Activated T-helper 17 cell treated with anti-CD3 and anti-CD28 coated beads, Interleukin-2, amount 50 U/mL, for 72 hours (primary cell): ENCODE results near the gene CLCN6. TPM values are rescaled to one million over a fixed set of nuclear protein-coding genes. Genes with fewer than 3 reads are reported as not detected.
A peak's percentile ranks its signal among the peaks of the same experiment; 100 is the strongest.
"Not testable (repeated sequence)": the region's sequence is repeated elsewhere in the genome, so short reads cannot be mapped to it uniquely, and the experiment has no call there.

ENCODE experiments used
- ATAC-seq: fragments of 150-1000 bp; cut with Tn5 transposase; replicated peaks from 2 replicates; pipeline ENCODE4 v1.10.0; 2021; ENCODE audit warnings: mild to moderate bottlenecking, moderate library complexity
- H3K27ac Mint-ChIP-seq: one replicate; pipeline ENCODE4 v1.8.0; 2022; ENCODE audit warnings: mixed read lengths
- H3K27me3 Mint-ChIP-seq: one replicate; pipeline ENCODE4 v1.8.0; 2022; ENCODE audit warnings: mixed read lengths
- H3K36me3 Mint-ChIP-seq: one replicate; pipeline ENCODE4 v1.8.0; 2022; ENCODE audit warnings: low read depth, mild to moderate bottlenecking, mixed read lengths
- H3K4me1 Mint-ChIP-seq: one replicate; pipeline ENCODE4 v1.8.0; 2022; ENCODE audit warnings: mixed read lengths
- H3K4me3 Mint-ChIP-seq: one replicate; pipeline ENCODE4 v1.8.0; 2022; ENCODE audit warnings: mild to moderate bottlenecking, mixed read lengths
- H3K9me3 Mint-ChIP-seq: one replicate; pipeline ENCODE4 v1.8.0; 2022; ENCODE audit warnings: mixed read lengths
- total RNA-seq, 2 donors: library from RNA; stranded (reverse); gene quantifications; one replicate each; pipeline ENCODE4 v1.2.3, GENCODE V29; 2022

CLCN6 gene
- total RNA-seq, 2 donors from 2014 or later: 11.3 to 18.2 TPM

- H3K4me3 Mint-ChIP-seq: no peak overlapping the region
- no peak for ATAC-seq
Observed at GRCh38 chr1:11797525-11798216, 8.3 kb upstream of the CLCN6 start.

GRCh38 chr1:11799099-11799498, 6.9 kb upstream of the CLCN6 start:
- no peak for ATAC-seq
- Mint-ChIP-seq H3K36me3 (peaks cover 72% of the 10 kb centered on the region), H3K27me3 (no peaks in the 10 kb centered on the region), H3K4me1 (peaks cover 8% of the 10 kb centered on the region), H3K27ac (no peak overlapping the region), H3K9me3 (no peaks in the 10 kb centered on the region), H3K4me3 (no peak overlapping the region)

More at GRCh38 chr1:11797525-11798216, 8.3 kb upstream of the CLCN6 start:
- H3K27me3 Mint-ChIP-seq: no peaks in the 10 kb centered on the region
- H3K9me3 Mint-ChIP-seq: no peaks in the 10 kb centered on the region
- H3K36me3 Mint-ChIP-seq: peaks cover 65% of the 10 kb centered on the region
- no peaks in the 10 kb centered on the region for H3K4me1 Mint-ChIP-seq
- no peak overlapping the region for H3K27ac Mint-ChIP-seq

- Mint-ChIP-seq H3K36me3 (peaks cover 65% of the 10 kb centered on the region), H3K4me3 (no peak overlapping the region), H3K4me1 (peaks cover 12% of the 10 kb centered on the region), H3K27ac (no peak overlapping the region), H3K9me3 (no peaks in the 10 kb centered on the region), H3K27me3 (no peaks in the 10 kb centered on the region)
- no peak for ATAC-seq
Observed at GRCh38 chr1:11799896-11800295, 6.1 kb upstream of the CLCN6 start.

DNA sequence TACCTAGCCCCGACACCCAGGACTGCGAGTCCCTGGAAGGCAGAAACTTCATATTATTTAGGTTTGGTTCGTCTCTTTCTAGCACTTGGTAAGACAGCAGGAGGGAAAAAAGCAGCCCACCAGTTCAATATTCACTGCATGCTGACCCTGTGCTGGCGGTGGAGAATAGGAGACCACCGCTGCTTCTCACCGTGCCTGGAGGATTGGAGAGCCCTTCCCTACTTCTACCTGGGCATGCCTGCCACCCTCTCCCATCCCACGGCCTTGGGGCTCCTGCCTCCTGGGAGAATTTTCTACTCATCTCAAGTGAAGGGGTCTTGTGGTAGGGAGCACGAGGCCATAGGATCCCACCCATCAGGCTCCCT, 5.6 kb upstream of the CLCN6 start:
- ATAC-seq: no peak
- Mint-ChIP-seq H3K27me3 (no peaks in the 10 kb centered on the region), H3K27ac (peak overlapping the region; percentile 12), H3K4me1 (peaks cover 12% of the 10 kb centered on the region), H3K36me3 (peaks cover 62% of the 10 kb centered on the region), H3K4me3 (no peak overlapping the region), H3K9me3 (no peaks in the 10 kb centered on the region)

- Mint-ChIP-seq H3K4me1 (peaks cover 12% of the 10 kb centered on the region), H3K27me3 (no peaks in the 10 kb centered on the region), H3K36me3 (peaks cover 59% of the 10 kb centered on the region), H3K27ac (peak overlapping the region; percentile 12), H3K9me3 (no peaks in the 10 kb centered on the region), H3K4me3 (no peak overlapping the region)
- ATAC-seq: no peak
Observed at GRCh38 chr1:11800756-11801433, 5.1 kb upstream of the CLCN6 start.

- peaks cover 12% of the 10 kb centered on the region for H3K4me1 Mint-ChIP-seq
- peak overlapping the region; percentile 72 for H3K27ac Mint-ChIP-seq
- H3K9me3 Mint-ChIP-seq: no peaks in the 10 kb centered on the region
- peaks cover 53% of the 10 kb centered on the region for H3K36me3 Mint-ChIP-seq
- H3K4me3 Mint-ChIP-seq: peak overlapping the region; percentile 90
- no peaks in the 10 kb centered on the region for H3K27me3 Mint-ChIP-seq
- ATAC-seq: no peak
Observed at GRCh38 chr1:11802616-11802972, 3.4 kb upstream of the CLCN6 start.

DNA sequence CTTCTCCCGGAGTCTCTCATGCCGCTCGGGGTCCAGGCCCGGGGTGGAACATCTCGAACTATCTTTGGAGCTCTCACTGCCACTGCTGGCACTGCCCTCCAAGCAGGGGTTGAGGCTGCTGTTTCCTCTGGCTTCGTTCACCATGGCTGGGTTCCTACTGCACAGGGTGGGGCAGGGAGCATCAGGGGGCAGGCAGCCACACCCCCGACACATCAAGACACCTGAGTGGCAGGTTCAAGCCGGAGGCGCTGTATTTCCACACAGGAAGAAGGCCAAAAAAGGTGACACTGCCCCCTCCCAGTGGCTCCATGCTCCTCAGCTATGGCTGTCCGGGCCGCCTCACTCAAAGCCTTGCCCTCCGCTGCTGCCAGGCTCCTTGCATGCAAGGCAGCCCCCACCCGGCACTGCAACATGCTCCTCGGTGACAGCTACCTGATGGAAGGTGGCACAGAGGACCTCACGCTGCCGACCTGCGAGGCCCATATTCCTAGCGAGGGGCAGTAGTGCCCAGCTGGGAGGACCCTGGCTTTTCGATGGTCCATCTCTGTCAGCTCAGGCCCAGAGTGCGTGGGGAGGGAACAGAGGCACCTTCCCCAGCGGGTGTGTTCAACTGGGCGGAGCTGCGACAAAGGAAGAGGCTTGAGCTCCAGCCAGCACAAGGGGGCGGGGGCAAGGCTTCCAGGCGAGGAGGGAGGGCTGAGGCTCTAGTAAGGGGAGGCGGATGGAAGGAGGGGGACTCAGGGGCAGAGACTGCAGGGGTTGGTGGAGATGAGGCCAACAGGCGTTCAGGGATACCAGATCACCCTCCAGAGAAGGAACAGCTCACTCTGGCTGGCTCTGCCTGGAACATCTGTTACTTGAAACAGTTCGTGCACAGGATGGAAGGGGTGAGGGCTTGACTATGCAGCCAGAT, 2.8 kb upstream of the CLCN6 start:
- H3K4me3 Mint-ChIP-seq: peak overlapping the region; percentile 90
- H3K9me3 Mint-ChIP-seq: no peaks in the 10 kb centered on the region
- peak; percentile 18 for ATAC-seq
- peak overlapping the region; percentile 72 for H3K27ac Mint-ChIP-seq
- no peaks in the 10 kb centered on the region for H3K27me3 Mint-ChIP-seq
- peaks cover 19% of the 10 kb centered on the region for H3K4me1 Mint-ChIP-seq
- peaks cover 59% of the 10 kb centered on the region for H3K36me3 Mint-ChIP-seq

DNA sequence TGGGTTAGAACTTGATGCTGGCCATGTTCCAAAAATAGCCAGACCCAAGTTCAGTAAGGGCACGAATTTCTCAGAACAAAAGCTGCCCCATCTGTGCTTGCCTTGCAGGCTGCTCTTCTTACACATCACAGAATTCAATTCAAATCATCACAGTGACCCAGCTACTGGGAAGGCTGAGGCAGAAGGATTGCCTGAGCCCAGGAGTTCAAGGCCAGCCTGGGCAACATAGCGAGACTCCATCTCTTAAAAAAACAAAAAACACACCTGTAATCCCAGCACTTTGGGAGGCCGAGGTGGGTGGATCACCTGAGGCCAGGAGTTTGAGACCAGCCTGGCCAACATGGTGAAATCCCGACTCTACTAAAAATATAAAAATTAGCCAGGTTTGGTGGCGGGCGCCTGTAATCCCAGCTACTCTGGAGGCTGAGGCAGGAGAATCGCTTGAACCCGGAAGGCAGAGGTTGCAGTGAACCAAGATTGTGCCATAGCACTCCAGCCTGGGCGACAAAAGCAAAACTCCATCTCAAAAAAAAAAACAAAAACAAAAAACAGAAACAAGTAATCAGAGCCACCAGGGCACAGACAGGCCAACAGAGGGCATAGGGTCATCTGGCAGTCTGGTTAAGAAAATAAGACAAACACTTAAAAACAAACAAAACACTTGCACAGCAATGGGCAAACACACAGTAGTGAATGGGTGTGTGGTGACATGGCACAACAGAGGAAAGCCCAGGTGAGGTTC, 1.9 kb upstream of the CLCN6 start:
- not testable (repeated sequence) for H3K27me3 Mint-ChIP-seq, ATAC-seq, H3K27ac Mint-ChIP-seq, H3K9me3 Mint-ChIP-seq
- H3K4me3 Mint-ChIP-seq: peak overlapping the region; percentile 90
- H3K36me3 Mint-ChIP-seq: peaks cover 66% of the 10 kb centered on the region
- peaks cover 21% of the 10 kb centered on the region for H3K4me1 Mint-ChIP-seq

DNA sequence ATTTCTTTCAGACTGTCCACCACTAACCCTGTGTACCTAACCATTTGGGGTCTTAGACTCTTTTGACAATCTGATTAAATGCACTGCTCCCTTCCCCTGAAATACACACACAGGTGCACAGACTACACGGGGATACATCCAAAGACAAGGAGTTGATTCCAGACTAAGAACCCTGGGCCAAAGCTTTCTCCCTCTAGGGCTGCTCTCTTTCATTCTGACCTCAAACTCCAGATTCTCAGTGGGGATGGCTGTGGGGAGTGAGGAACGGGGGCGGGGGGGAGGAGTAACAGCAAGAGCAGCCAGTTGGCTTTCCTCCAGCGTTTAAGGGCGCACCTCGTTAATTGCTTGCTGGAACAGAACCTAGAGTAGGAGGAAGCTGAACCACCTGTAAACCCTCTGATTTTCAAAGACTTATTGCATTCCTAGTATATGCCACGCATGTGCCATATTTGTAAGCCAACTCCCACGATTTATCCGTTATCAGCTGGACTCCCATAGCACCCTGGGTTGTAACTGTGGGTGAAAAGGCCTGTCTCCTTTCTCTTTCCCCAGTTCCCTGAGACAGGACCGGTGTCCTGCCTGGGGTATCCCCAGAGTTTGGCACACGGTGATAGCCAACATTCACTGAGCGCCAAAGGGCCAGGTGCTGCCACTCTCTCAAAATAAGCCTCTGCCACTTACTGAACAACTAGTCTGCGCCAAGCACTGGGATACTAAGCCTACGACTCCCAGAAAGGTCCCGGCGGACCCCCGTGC, 1.1 kb upstream of the CLCN6 start:
- H3K9me3 Mint-ChIP-seq: no peaks in the 10 kb centered on the region
- no peaks in the 10 kb centered on the region for H3K27me3 Mint-ChIP-seq
- peaks cover 66% of the 10 kb centered on the region for H3K36me3 Mint-ChIP-seq
- no peak overlapping the region for H3K27ac Mint-ChIP-seq
- H3K4me3 Mint-ChIP-seq: peak overlapping the region; percentile 90
- peaks cover 21% of the 10 kb centered on the region for H3K4me1 Mint-ChIP-seq
- no peak for ATAC-seq

- H3K27me3 Mint-ChIP-seq: no peaks in the 10 kb centered on the region
- H3K4me3 Mint-ChIP-seq: peak overlapping the region; percentile 90
- H3K4me1 Mint-ChIP-seq: peaks cover 21% of the 10 kb centered on the region
- no peaks in the 10 kb centered on the region for H3K9me3 Mint-ChIP-seq
- peak; percentile 68 for ATAC-seq
- H3K27ac Mint-ChIP-seq: peak overlapping the region; percentile 92
- H3K36me3 Mint-ChIP-seq: peaks cover 64% of the 10 kb centered on the region
Observed at GRCh38 chr1:11806307-11806936, 431 bp downstream of the CLCN6 start.

GRCh38 chr1:11807133-11807532, 1.1 kb downstream of the CLCN6 start:
- ATAC-seq: no peak

DNA sequence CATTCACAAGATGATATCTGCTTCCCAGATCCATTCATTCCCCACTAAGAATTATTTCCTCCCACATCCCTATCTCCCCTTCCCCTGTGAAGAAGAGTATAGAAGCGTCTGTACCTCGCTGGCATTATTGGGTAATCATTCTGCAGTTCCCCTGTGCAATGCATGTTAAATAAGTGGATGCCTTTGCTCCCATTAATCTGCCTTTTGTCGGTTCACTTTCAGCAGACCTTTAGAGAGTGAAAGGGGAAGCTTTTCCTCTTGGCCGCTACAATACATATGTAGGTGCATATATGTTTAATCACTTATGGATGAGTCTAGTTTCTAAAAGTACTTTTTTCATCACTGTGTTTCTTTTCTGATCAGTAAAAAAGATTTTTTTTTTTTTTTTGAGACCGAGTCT, 7.0 kb downstream of the CLCN6 start:
- H3K27ac Mint-ChIP-seq: no peak overlapping the region
- no peaks in the 10 kb centered on the region for H3K27me3 Mint-ChIP-seq
- H3K4me3 Mint-ChIP-seq: no peak overlapping the region
- peaks cover 88% of the 10 kb centered on the region for H3K36me3 Mint-ChIP-seq
- H3K9me3 Mint-ChIP-seq: no peaks in the 10 kb centered on the region
- ATAC-seq: no peak
- H3K4me1 Mint-ChIP-seq: peaks cover 4% of the 10 kb centered on the region

More at GRCh38 chr1:11807133-11807532, 1.1 kb downstream of the CLCN6 start:
- Mint-ChIP-seq H3K9me3 (no peaks in the 10 kb centered on the region), H3K4me3 (peak overlapping the region; percentile 90), H3K27ac (peak overlapping the region; percentile 92), H3K27me3 (no peaks in the 10 kb centered on the region), H3K4me1 (peaks cover 21% of the 10 kb centered on the region), H3K36me3 (peaks cover 64% of the 10 kb centered on the region)

- Mint-ChIP-seq H3K36me3 (peaks cover 82% of the 10 kb centered on the region), H3K9me3 (no peaks in the 10 kb centered on the region), H3K4me3 (no peak overlapping the region), H3K4me1 (no peaks in the 10 kb centered on the region), H3K27me3 (no peaks in the 10 kb centered on the region), H3K27ac (no peak overlapping the region)
- ATAC-seq: no peak
Observed at GRCh38 chr1:11817192-11817591, 11.2 kb downstream of the CLCN6 start.
